NCI-H774 (cell line): ENCODE data around the gene TSPAN15.
A peak's percentile ranks its signal among the peaks of the same experiment; 100 is the strongest.

Source experiments
- DNase-seq: peaks from one replicate; lab custom pipeline; 2025; lab: John Stamatoyannopoulos, UW

TSPAN15 gene

GRCh38 chr10:69417542-69417941, 33.7 kb upstream of the TSPAN15 start:
- DNase-seq, result no peak

GRCh38 chr10:69418052-69418752, 33.1 kb upstream of the TSPAN15 start:
- DNase-seq, result no peak

- no peak for DNase-seq
These were observed 32.0 kb upstream of the TSPAN15 start for GRCh38 chr10:69419096-69419743.

GRCh38 chr10:69419744-69420126, 31.5 kb upstream of the TSPAN15 start:
- DNase-seq, result no peak

- DNase-seq, result peak; percentile 76
These were observed 29.5 kb upstream of the TSPAN15 start for GRCh38 chr10:69421611-69422308.

- no peak for DNase-seq
These were observed 28.6 kb upstream of the TSPAN15 start for GRCh38 chr10:69422676-69423075.

GRCh38 chr10:69425041-69425440, 26.2 kb upstream of the TSPAN15 start:
- no peak for DNase-seq

- DNase-seq, result peak; percentile 67
These were observed 25.6 kb upstream of the TSPAN15 start for GRCh38 chr10:69425511-69426298.

GRCh38 chr10:69426376-69426727, 24.9 kb upstream of the TSPAN15 start:
- no peak for DNase-seq

GRCh38 chr10:69428165-69428564, 23.1 kb upstream of the TSPAN15 start:
- DNase-seq, result peak; percentile 71

GRCh38 chr10:69434169-69434568, 17.1 kb upstream of the TSPAN15 start:
- DNase-seq, result no peak

- no peak for DNase-seq
These were observed 16.3 kb upstream of the TSPAN15 start for GRCh38 chr10:69434926-69435325.

GRCh38 chr10:69435966-69436520, 15.2 kb upstream of the TSPAN15 start:
- DNase-seq, result no peak

GRCh38 chr10:69437321-69438259, 13.7 kb upstream of the TSPAN15 start:
- DNase-seq, result no peak

GRCh38 chr10:69438536-69439349, 12.5 kb upstream of the TSPAN15 start:
- no peak for DNase-seq

GRCh38 chr10:69439350-69439739, 11.9 kb upstream of the TSPAN15 start:
- no peak for DNase-seq

GRCh38 chr10:69439813-69440506, 11.3 kb upstream of the TSPAN15 start:
- DNase-seq, result peak; percentile 18

- DNase-seq, result no peak
These were observed 7.9 kb upstream of the TSPAN15 start for GRCh38 chr10:69443354-69443753.

GRCh38 chr10:69445041-69445440, 6.2 kb upstream of the TSPAN15 start:
- DNase-seq, result no peak

GRCh38 chr10:69446229-69446628, 5.0 kb upstream of the TSPAN15 start:
- DNase-seq, result no peak
